Pancreas (tissue), 10 donors: ENCODE results near the gene INTS1. TPM values are rescaled to one million over a fixed set of nuclear protein-coding genes. Genes with fewer than 3 reads are reported as not detected.
A peak's percentile ranks its signal among the peaks of the same experiment; 100 is the strongest.

ENCODE experiments used
- ATAC-seq, 4 donors: fragments of 200-7000 bp; cut with Tn5 transposase; one replicate each; pipeline versions ENCODE4 v1.8.0 to v1.9.1; 2020; ENCODE audit warnings: mild to moderate bottlenecking in 4 of 4, moderate library complexity in 4 of 4
- DNase-seq, 6 donors: peaks; one replicate each; pipeline ENCODE4 v3.0.0-alpha.2; 2020
- FAIRE-seq: peaks from 2 replicates; lab custom pipeline; 2012; peaks lifted over from hg19 to GRCh38; lab: Jason Lieb, UNC
- H3K27ac ChIP-seq, 4 donors: fragments of 200-600 bp; sonication (generic); 1 replicate in 3 of 4; 2 replicates in 1 of 4; pipeline versions ENCODE4 v1.5.0 to v1.8.0; 2020
- H3K27me3 ChIP-seq, 4 donors: fragments of 200-600 bp; one replicate each; pipeline ENCODE4 v1.8.0; 2021
- H3K36me3 ChIP-seq, 3 donors: fragments of 200-600 bp; sonication (generic) in 1 of 3; one replicate each; pipeline versions ENCODE4 v1.5.0 to v1.8.0; 2020 to 2021
- H3K4me1 ChIP-seq, 3 donors: fragments of 200-600 bp; one replicate each; pipeline ENCODE4 v1.8.0; 2021
- H3K4me3 ChIP-seq, 4 donors: fragments of 200-600 bp; sonication (generic) in 2 of 4; one replicate each; pipeline versions ENCODE4 v1.5.0 to v1.8.0; 2020 to 2021
- H3K9me3 ChIP-seq, 4 donors: fragments of 200-600 bp; one replicate each; pipeline ENCODE4 v1.8.0; 2021
- CTCF ChIP-seq, 4 donors: fragments of 200-600 bp; sonication (generic) in 3 of 4; IDR thresholded peaks; one replicate each; pipeline versions ENCODE4 v1.5.0 to v1.8.0; 2021; ENCODE audit warnings: antibody characterized with exemption in 4 of 4
- WGBS, 2 donors: extraction: QIAGEN DNeasy Blood & Tissue Kit; methylation state at CpG; one replicate each; pipeline ENCODE4 v1.1.7; 2013; 5-methylcytosine and 5-hydroxymethylcytosine counted together
- intact Hi-C, 3 donors: fragments of 100-400 bp; cut with DNase I; formaldehyde crosslinking; loops; one replicate each; pipeline versions ENCODE4 v1.11.1 to v1.14.2; 2022
- polyA plus RNA-seq, 2 donors: library from polyadenylated mRNA; stranded (reverse); fragments of 200-250 nt; gene quantifications; one replicate each; pipeline ENCODE4 v1.2.3, GENCODE V29; 2013
- total RNA-seq, 6 donors: library from RNA; stranded (reverse); fragmentation: NEBNext Ultra II Directional in 4 of 6; extraction: Animal tissue kit (Norgen Biotek cat#: 25700) in 4 of 6; gene quantifications; one replicate each; pipeline versions ENCODE4 v1.2.1 to v1.2.4, GENCODE V29; 2021 to 2023
- donor health status: healthy with polysubstance abuse.
- donor health status: DM: no; HTN: no; CAD: no; lungs with moderate emphysema.
- donor health status: DM: no; HTN: no; CAD: no.
- donor health status: control.
- donor health status: control.
- donor health status: Bipolar disorder and iron deficiency.
- donor health status: DM: yes; HTN: yes; CAD: no.
- donor health status: DM: no; HTN: no; CAD: no.
- donor health status: DM: no; HTN: no; CAD: no.
- donor health status: DM: yes; HTN: yes; CAD: no.

INTS1 gene
- total and polyA plus RNA-seq, 8 donors: 45.0 to 166 (median 62.2) TPM

- DNase-seq (peak in 3 of 6 donors; percentile 35 to 80 (median 54)), FAIRE-seq (no peak), ATAC-seq (no peak)
- 88% methylated on average over 17 of the region's 17 CpGs for WGBS, 2 donors
- intact Hi-C loops: no loop called here
- Histone ChIP-seq H3K27me3 (no peaks in the 10 kb centered on the region), H3K9me3 (no peaks in the 10 kb centered on the region), H3K27ac (no peak overlapping the region), H3K4me3 (no peak overlapping the region), H3K36me3 (peaks cover 0 to 28% (median 0%) of the 10 kb centered on the region in 3 donors), H3K4me1 (peaks cover 5 to 12% (median 12%) of the 10 kb centered on the region in 3 donors)
- no peak for TF ChIP-seq CTCF (IDR thresholded peaks at IDR 0.05)
Measured at GRCh38 chr7:1548438-1548831, 44.2 kb upstream of the INTS1 start.

- Histone ChIP-seq H3K9me3 (no peaks in the 10 kb centered on the region), H3K4me3 (no peak overlapping the region), H3K36me3 (peaks cover 0 to 28% (median 0%) of the 10 kb centered on the region in 3 donors), H3K4me1 (peaks cover 5 to 12% (median 12%) of the 10 kb centered on the region in 3 donors), H3K27ac (no peak overlapping the region), H3K27me3 (no peaks in the 10 kb centered on the region)
- FAIRE-seq (no peak), DNase-seq (peak in 4 of 6 donors; percentile 29 to 81 (median 53)), ATAC-seq (no peak)
- 89 to 90% methylated on average over 23 to 35 of the region's 35 CpGs for WGBS, 2 donors
- TF ChIP-seq CTCF (IDR thresholded peaks at IDR 0.05): no peak
- intact Hi-C loops: no loop called here
Measured at GRCh38 chr7:1547777-1548437, 43.7 kb upstream of the INTS1 start.

GRCh38 chr7:1546909-1547776, 43.0 kb upstream of the INTS1 start:
- no peak overlapping the region for H3K4me3 ChIP-seq
- no peak for TF ChIP-seq CTCF (IDR thresholded peaks at IDR 0.05)
- no peak overlapping the region for H3K27ac ChIP-seq
- intact Hi-C loops: no loop called here
- no peak for FAIRE-seq
- no peak for ATAC-seq
- no peaks in the 10 kb centered on the region for H3K9me3 ChIP-seq
- H3K4me1 ChIP-seq: peaks cover 5 to 12% (median 12%) of the 10 kb centered on the region in 3 donors
- 90% methylated on average over 32 to 41 of the region's 41 CpGs for WGBS, 2 donors
- H3K27me3 ChIP-seq: no peaks in the 10 kb centered on the region
- H3K36me3 ChIP-seq: peaks cover 0 to 36% (median 0%) of the 10 kb centered on the region in 3 donors
- peak in 4 of 6 donors; percentile 33 to 77 (median 50) for DNase-seq

GRCh38 chr7:1546274-1546908, 42.2 kb upstream of the INTS1 start:
- no peaks in the 10 kb centered on the region for H3K27me3 ChIP-seq
- peak overlapping the region; percentile 46 to 61 (median 52) for H3K27ac ChIP-seq
- H3K4me3 ChIP-seq: no peak overlapping the region
- FAIRE-seq (no peak), DNase-seq (peak in 5 of 6 donors; percentile 48 to 88 (median 65)), ATAC-seq (peak in 3 of 4 donors; percentile 8 to 55 (median 19))
- intact Hi-C loops: no loop called here
- TF ChIP-seq CTCF (IDR thresholded peaks at IDR 0.05): no peak
- H3K36me3 ChIP-seq: peaks cover 0 to 43% (median 5%) of the 10 kb centered on the region in 3 donors
- no peaks in the 10 kb centered on the region for H3K9me3 ChIP-seq
- peaks cover 5 to 12% (median 12%) of the 10 kb centered on the region in 3 donors for H3K4me1 ChIP-seq
- WGBS, 2 donors: 70 to 71% methylated on average over 28 of the region's 28 CpGs
